Left lung (tissue), 10 donors: ENCODE data around the gene HIVEP1. TPM values are rescaled to one million over a fixed set of nuclear protein-coding genes. Genes with fewer than 3 reads are reported as not detected.
A peak's percentile ranks its signal among the peaks of the same experiment; 100 is the strongest.
"Not testable (repeated sequence)": the region's sequence is repeated elsewhere in the genome, so short reads cannot be mapped to it uniquely, and the experiment has no call there.

Experiments used
- ATAC-seq: fragments of 200-7000 bp; cut with Tn5 transposase; one replicate; pipeline ENCODE4 v1.9.1; 2020; ENCODE audit warnings: moderate library complexity
- DNase-seq, 4 donors: peaks; one replicate each; pipeline ENCODE4 v3.0.0-alpha.2; 2013 to 2020
- H3K27ac ChIP-seq, 2 donors: fragments of 200-600 bp; sonication (generic) in 1 of 2; one replicate each; pipeline versions ENCODE4 v1.5.0 to v1.8.0; 2020 to 2021
- H3K27me3 ChIP-seq, 2 donors: fragments of 200-600 bp; sonication (generic) in 1 of 2; one replicate each; pipeline versions ENCODE4 v1.5.0 to v1.8.0; 2020 to 2021
- H3K36me3 ChIP-seq, 2 donors: fragments of 200-600 bp; sonication (generic) in 1 of 2; one replicate each; pipeline versions ENCODE4 v1.5.0 to v1.8.0; 2020 to 2021
- H3K4me1 ChIP-seq, 2 donors: fragments of 200-600 bp; one replicate each; pipeline ENCODE4 v1.8.0; 2021
- H3K4me3 ChIP-seq, 2 donors: fragments of 200-600 bp; sonication (generic) in 1 of 2; one replicate each; pipeline versions ENCODE4 v1.5.0 to v1.8.0; 2020 to 2021; ENCODE audit warnings: mild to moderate bottlenecking in 1 of 2
- H3K9me3 ChIP-seq, 2 donors: fragments of 200-600 bp; sonication (generic) in 1 of 2; one replicate each; pipeline versions ENCODE4 v1.5.0 to v1.8.0; 2020 to 2021
- intact Hi-C, 2 donors: fragments of 100-400 bp; cut with DNase I; formaldehyde crosslinking; loops; one replicate each; pipeline versions ENCODE4 v1.11.2 to v1.14.2; 2022
- polyA plus RNA-seq, 6 donors: library from polyadenylated mRNA; unstranded; fragments of 120-200 nt; gene quantifications; one replicate each; pipeline ENCODE4 v1.2.1, GENCODE V29; 2013; ENCODE audit not compliant: insufficient read length in 6 of 6
- total RNA-seq, 2 donors: library from RNA; stranded (reverse); fragmentation: NEBNext Ultra II Directional; extraction: Animal tissue kit (Norgen Biotek cat#: 25700); gene quantifications; one replicate each; pipeline ENCODE4 v1.2.1, GENCODE V29; 2021
- TF ChIP-seq, protein P1 (sequence below), 2 donors: fragments of 200-600 bp; sonication (generic) in 1 of 2; IDR thresholded peaks; one replicate each; pipeline versions ENCODE4 v1.5.0 to v1.8.0; 2021; ENCODE audit warnings: antibody characterized with exemption in 2 of 2
- donor health status: DM: no; HTN: yes; CAD: no.
- donor health status: DM: no; HTN: no; CAD: no.

HIVEP1 gene
- total and polyA plus RNA-seq, 8 donors, result 24.1 to 35.9 (median 29.0) TPM

DNA sequence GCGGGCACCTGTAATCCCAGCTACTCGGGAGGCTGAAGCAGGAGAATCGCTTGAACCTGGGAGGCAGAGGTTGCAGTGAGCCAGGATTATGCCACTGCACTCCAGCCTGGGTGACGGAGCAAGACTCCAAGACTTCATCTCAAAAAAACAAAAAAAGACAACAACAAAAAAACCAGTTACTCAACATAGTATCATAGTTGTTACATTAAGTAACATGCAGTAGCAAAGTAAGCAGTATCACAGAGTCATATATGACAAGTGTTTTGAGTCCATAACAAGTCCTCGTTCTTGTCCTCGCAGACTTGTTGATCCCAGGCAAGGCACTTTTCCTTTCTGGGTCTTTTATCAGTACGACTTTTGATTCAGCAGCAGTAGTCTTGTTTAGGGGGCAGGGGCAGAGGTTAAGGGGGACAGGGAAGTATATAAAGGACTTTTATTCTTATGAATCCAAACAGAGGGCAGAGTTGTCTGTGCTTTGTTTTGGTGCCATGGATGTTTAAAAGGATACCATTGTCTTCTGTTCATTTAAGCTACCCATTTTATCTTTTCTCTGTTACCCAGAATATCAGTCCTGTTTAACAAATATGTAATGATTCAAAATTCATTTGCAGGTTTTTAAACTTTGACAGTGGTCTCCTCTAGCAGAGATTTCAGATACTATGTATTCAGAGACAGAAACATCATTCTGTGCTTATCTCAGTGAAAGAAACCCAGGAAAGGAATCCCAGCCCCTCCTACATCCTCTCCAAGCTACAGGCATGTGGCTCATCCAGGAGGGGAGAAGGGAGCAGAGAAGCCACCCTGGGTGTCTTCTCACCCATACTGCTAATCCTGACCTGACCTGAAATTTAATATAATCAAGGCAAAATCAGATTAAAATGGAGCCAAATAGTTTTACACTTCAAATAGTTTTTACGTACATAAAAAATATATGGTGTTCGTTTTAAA, 140.2 kb downstream of the HIVEP1 start:
- intact Hi-C loops, result no loop called here
- Histone ChIP-seq H3K27ac (no peak overlapping the region), H3K27me3 (no peaks in the 10 kb centered on the region), H3K36me3 (no peaks in the 10 kb centered on the region), H3K4me3 (no peak overlapping the region), H3K4me1 (no peaks in the 10 kb centered on the region), H3K9me3 (no peaks in the 10 kb centered on the region)
- TF ChIP-seq, protein P1, sequence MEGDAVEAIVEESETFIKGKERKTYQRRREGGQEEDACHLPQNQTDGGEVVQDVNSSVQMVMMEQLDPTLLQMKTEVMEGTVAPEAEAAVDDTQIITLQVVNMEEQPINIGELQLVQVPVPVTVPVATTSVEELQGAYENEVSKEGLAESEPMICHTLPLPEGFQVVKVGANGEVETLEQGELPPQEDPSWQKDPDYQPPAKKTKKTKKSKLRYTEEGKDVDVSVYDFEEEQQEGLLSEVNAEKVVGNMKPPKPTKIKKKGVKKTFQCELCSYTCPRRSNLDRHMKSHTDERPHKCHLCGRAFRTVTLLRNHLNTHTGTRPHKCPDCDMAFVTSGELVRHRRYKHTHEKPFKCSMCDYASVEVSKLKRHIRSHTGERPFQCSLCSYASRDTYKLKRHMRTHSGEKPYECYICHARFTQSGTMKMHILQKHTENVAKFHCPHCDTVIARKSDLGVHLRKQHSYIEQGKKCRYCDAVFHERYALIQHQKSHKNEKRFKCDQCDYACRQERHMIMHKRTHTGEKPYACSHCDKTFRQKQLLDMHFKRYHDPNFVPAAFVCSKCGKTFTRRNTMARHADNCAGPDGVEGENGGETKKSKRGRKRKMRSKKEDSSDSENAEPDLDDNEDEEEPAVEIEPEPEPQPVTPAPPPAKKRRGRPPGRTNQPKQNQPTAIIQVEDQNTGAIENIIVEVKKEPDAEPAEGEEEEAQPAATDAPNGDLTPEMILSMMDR (IDR thresholded peaks at IDR 0.05), result no peak
- ATAC-seq, result no peak
- DNase-seq, result no peak

- H3K9me3 ChIP-seq, ATAC-seq, H3K27ac ChIP-seq, H3K4me1 ChIP-seq, intact Hi-C loops, DNase-seq, H3K27me3 ChIP-seq, H3K36me3 ChIP-seq, H3K4me3 ChIP-seq: not testable (repeated sequence)
Measured at GRCh38 chr6:12155769-12156168, 143.7 kb downstream of the HIVEP1 start.

- no peaks in the 10 kb centered on the region for H3K9me3 ChIP-seq
- H3K27ac ChIP-seq, result no peak overlapping the region
- H3K4me1 ChIP-seq, result no peaks in the 10 kb centered on the region
- no peak for DNase-seq
- H3K27me3 ChIP-seq, result no peaks in the 10 kb centered on the region
- no peak for ATAC-seq
- intact Hi-C loops, result no loop called here
- peaks cover 0 to 23% of the 10 kb centered on the region in 2 donors for H3K36me3 ChIP-seq
- TF ChIP-seq, protein P1 (IDR thresholded peaks at IDR 0.05), result no peak
- H3K4me3 ChIP-seq, result no peak overlapping the region
Measured at GRCh38 chr6:12158686-12159415, 146.7 kb downstream of the HIVEP1 start.

DNA sequence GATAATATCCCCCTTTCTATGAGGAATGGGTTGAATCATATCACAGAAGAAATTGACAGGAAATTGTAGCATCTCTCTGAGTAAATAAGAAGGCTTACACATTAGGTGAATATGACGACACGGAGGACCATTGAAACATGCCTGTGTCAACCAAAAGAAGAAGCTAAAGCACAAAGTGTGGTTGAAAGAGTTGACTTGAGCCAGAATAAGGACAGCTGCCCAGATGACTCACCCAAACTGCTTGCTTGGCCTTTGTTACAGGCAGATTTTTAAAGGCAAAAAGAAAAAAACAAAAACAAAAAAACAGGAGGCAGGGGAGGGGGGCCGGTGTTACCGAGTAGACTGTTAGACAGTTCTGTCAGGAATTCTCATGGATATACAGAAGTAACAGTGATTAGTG, 148.2 kb downstream of the HIVEP1 start:
- ATAC-seq, result peak; percentile 36
- Histone ChIP-seq H3K27me3 (no peaks in the 10 kb centered on the region), H3K4me1 (no peaks in the 10 kb centered on the region), H3K4me3 (no peak overlapping the region), H3K36me3 (peaks cover 0 to 28% of the 10 kb centered on the region in 2 donors), H3K27ac (no peak overlapping the region), H3K9me3 (no peaks in the 10 kb centered on the region)
- no peak for DNase-seq
- intact Hi-C loops, result no loop called here
- TF ChIP-seq, protein P1 (IDR thresholded peaks at IDR 0.05), result no peak

DNA sequence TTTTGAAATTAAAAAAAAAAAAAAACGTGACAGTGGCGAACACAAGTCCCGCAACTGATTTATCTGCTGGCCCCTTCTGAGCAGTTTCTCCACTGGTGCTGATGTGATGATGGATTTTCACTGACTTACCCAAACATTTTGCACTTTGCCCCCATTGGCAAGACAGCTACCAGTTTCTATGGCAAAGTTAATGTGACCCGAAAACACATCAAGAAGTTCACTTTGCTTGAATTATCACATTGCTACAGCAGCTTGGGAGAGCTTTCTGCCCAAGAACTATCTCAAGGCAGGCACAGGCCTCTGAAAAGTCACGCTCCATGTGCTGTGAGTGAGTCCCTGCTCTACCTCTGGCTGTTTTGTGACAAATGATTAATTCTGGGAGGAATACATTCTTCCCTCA, 150.1 kb downstream of the HIVEP1 start:
- Histone ChIP-seq H3K4me1 (no peaks in the 10 kb centered on the region), H3K9me3 (no peaks in the 10 kb centered on the region), H3K4me3 (no peak overlapping the region), H3K36me3 (peaks cover 0 to 28% of the 10 kb centered on the region in 2 donors), H3K27ac (no peak overlapping the region), H3K27me3 (no peaks in the 10 kb centered on the region)
- ATAC-seq, result no peak
- intact Hi-C loops, result no loop called here
- no peak for DNase-seq
- TF ChIP-seq, protein P1 (IDR thresholded peaks at IDR 0.05), result no peak
